Measurements from ENCODE around the gene SYNGR4.

The SYNGR4 gene

DNA sequence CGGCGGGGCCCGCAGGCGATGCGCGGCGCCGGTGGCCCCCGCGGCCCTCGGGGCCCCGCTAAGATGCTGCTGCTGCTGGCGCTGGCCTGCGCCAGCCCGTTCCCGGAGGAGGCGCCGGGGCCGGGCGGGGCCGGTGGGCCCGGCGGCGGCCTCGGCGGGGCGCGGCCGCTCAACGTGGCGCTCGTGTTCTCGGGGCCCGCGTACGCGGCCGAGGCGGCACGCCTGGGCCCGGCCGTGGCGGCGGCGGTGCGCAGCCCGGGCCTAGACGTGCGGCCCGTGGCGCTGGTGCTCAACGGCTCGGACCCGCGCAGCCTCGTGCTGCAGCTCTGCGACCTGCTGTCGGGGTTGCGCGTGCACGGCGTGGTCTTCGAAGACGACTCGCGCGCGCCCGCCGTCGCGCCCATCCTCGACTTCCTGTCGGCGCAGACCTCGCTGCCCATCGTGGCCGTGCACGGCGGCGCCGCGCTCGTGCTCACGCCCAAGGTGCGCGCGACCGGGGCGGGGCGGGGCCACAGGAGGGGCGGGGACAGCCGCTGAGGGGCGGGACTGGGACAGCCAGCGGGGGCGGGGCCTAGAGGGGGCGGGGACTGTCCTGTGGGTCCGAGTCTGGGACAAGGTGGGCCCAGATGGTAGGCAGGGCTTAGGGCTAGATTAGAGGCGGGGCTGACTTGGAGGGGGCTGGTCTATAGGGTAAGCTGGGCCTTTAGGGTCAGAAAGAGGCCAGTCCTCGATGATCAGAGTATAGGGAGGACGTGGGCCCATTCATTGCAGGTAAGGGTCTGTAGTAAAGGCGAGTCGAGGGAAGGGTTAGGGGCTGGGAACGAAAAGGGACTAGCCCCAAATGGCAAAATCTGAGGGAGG, 34.4 kb downstream of the SYNGR4 start:
- TF ChIP-seq ZFX (IDR thresholded peaks at IDR 0.05; ENCODE audit: borderline replicate concordance): no peak
- TF ChIP-seq, protein P1, sequence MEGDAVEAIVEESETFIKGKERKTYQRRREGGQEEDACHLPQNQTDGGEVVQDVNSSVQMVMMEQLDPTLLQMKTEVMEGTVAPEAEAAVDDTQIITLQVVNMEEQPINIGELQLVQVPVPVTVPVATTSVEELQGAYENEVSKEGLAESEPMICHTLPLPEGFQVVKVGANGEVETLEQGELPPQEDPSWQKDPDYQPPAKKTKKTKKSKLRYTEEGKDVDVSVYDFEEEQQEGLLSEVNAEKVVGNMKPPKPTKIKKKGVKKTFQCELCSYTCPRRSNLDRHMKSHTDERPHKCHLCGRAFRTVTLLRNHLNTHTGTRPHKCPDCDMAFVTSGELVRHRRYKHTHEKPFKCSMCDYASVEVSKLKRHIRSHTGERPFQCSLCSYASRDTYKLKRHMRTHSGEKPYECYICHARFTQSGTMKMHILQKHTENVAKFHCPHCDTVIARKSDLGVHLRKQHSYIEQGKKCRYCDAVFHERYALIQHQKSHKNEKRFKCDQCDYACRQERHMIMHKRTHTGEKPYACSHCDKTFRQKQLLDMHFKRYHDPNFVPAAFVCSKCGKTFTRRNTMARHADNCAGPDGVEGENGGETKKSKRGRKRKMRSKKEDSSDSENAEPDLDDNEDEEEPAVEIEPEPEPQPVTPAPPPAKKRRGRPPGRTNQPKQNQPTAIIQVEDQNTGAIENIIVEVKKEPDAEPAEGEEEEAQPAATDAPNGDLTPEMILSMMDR (IDR thresholded peaks at IDR 0.05): no peak
- H3K27ac ChIP-seq: peak overlapping the region; percentile 96

DNA sequence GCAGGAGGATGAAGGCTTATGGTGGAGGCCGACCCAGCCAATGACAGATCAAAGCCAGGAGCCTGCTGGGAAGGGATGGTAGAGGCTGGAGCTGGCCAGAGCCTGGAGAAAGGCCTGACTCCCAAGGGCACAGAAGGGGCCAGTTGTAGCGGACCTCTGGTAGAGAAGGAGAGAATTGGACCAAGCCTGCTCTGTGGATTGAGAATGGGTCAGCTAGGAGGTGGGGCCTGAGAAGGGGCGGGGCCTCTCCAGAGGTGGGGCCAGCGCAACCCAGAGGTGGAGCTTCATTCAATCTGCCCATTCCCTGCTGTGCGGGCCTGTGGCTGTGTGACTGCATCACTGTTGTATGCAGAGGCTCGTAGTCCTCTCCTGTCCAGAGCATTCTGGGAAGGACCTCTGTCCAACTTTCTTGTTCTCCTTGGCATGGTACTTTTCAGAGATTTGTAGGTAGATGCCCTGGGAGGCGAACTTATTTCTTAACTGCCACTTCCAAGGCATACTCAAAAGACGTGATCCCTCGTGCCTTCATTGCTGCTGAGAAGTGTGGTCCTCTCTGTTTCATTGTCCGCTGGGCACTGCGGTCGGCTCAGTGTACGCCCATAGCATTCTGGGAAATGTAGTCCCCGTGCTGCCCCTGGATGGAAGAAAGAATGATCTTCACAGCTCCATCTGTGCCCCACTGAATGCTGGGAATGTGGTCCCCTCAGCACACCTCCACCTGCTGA, 36.0 kb downstream of the SYNGR4 start:
- H3K27ac ChIP-seq: peak overlapping the region; percentile 96
- no peak for TF ChIP-seq ZFX (IDR thresholded peaks at IDR 0.05; ENCODE audit: borderline replicate concordance)
- TF ChIP-seq, protein P1 (IDR thresholded peaks at IDR 0.05): no peak

DNA sequence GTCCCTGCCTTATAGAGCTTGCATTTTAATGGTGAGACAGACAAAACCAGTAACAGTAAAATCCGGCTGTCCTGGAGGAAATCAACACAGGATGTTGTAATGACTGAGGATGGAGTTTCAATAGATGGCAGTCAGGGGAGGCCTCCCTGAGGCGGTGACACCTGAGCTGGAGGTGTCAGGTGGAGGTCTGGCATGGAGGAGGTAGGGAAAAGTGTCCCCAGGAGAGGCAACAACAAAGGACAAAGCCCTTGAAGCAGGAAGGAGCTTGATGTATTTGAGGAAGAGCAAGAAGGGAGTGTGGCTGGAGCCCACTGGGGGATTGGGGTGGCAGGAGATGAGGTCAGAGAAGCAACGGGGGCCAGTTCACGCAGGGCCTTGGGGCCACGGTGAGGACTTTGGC, 37.1 kb downstream of the SYNGR4 start:
- no peak for TF ChIP-seq ZFX (IDR thresholded peaks at IDR 0.05; ENCODE audit: borderline replicate concordance)
- TF ChIP-seq, protein P1 (IDR thresholded peaks at IDR 0.05): no peak
- H3K27ac ChIP-seq: peak overlapping the region; percentile 96; the same call in 1 of the 2 replicates

DNA sequence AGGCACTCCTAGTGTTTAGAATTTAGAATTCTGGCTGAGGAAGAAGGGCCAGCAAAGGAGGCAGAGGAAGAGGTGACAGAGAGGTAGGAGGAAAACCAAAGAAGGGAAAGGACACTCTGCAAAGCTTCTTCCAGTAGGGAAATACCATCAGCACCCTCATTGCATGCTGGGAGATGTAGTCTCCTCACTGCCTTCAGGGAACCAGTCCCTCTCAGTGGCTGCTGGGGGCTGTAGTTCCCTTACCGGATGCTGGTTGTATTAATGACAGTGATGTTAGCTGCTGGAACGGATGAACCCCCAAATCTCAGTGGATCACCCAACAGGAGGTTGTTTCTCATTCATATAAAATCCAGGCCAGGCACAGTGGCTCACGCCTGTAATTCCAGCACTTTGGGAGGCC, 39.4 kb downstream of the SYNGR4 start:
- no peak for TF ChIP-seq ZFX (IDR thresholded peaks at IDR 0.05; ENCODE audit: borderline replicate concordance)
- TF ChIP-seq, protein P1 (IDR thresholded peaks at IDR 0.05): no peak
- no peak overlapping the region for H3K27ac ChIP-seq

DNA sequence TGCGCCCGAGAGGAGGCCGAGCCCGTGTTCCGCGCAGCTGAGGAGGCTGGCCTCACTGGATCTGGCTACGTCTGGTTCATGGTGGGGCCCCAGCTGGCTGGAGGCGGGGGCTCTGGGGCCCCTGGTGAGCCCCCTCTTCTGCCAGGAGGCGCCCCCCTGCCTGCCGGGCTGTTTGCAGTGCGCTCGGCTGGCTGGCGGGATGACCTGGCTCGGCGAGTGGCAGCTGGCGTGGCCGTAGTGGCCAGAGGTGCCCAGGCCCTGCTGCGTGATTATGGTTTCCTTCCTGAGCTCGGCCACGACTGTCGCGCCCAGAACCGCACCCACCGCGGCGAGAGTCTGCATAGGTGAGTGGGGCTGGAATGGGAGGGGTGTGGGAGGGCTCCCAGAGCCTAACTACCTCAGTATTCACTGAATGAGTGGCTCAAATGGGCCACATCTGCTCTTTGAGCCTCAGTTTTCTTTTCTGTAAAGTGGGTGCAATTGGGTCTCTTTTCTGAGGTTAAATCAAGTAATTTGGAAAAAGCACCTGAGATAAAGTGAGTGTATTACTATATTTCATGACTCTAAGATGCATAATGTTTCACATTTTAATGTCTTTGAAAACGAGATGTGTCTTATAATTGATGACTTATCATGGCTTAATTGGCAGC, 41.0 kb downstream of the SYNGR4 start:
- no peak overlapping the region for H3K27ac ChIP-seq
- TF ChIP-seq, protein P1 (IDR thresholded peaks at IDR 0.05): no peak
- TF ChIP-seq ZFX (IDR thresholded peaks at IDR 0.05; ENCODE audit: borderline replicate concordance): no peak

DNA sequence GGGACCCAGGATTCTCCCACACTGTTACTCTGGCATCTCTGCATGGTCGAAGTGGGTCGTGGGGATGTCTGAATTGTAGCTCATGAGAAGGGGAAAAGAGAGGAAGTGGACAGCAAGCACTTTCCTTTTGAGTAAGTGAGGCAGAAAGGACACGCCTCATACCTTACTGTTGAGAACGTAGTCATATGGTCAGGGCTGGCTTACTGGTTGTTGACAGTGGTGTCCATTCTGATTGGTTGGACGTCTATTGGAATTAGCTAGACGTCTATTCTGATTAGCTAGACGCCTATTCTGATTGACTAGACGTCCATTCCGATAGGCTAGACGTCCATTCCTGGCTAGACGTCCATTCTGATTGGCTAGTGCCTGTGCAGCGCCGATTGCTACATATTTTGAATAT, 41.7 kb downstream of the SYNGR4 start:
- H3K27ac ChIP-seq: no peak overlapping the region
- TF ChIP-seq ZFX (IDR thresholded peaks at IDR 0.05; ENCODE audit: borderline replicate concordance): no peak
- TF ChIP-seq, protein P1 (IDR thresholded peaks at IDR 0.05): no peak
